ENCODE measurements around the gene KRT8.

GRCh38 chr12:52909331-52909730 lies 4.5 kb upstream of the KRT8 start:
- TF ChIP-seq CTCF (IDR thresholded peaks at IDR 0.05; ENCODE audit: insufficient read depth, low read depth, low read length), result no peak
- TF ChIP-seq EZH2 (IDR thresholded peaks at IDR 0.05; ENCODE audit: insufficient read depth, low read length), result no peak
